ENCODE measurements around the gene NLE1. TPM values are rescaled to one million over a fixed set of nuclear protein-coding genes. Genes with fewer than 3 reads are reported as not detected.

NLE1 gene
- total and polyA plus RNA-seq, 2 of the 8 experiments (the other 6 are each of a cell fraction or from before 2014, with no cell fraction given): 50.4 to 51.5 TPM

GRCh38 chr17:35154196-35155165 is 12.4 kb upstream of the NLE1 start (continued):
- TF ChIP-seq SIRT6 (IDR thresholded peaks at IDR 0.05; ENCODE audit: low read length) (no peak), USF2 (IDR thresholded peaks at IDR 0.05; ENCODE audit: low read length) (no peak), BACH1 (IDR thresholded peaks at IDR 0.05; ENCODE audit: low read length) (no peak), KDM1A (IDR thresholded peaks at IDR 0.05; ENCODE audit: borderline replicate concordance, low read length) (no peak), CHD1 (IDR thresholded peaks at IDR 0.05; ENCODE audit: low read depth, low read length) (no peak), BRCA1 (IDR thresholded peaks at IDR 0.05; ENCODE audit: low read depth, low read length) (no peak), TAF7 (optimal IDR thresholded peaks at IDR 0.05; ENCODE audit: borderline replicate concordance, low read depth, low read length) (no peak), EZH2 (IDR thresholded peaks at IDR 0.05; ENCODE audit: low read depth, low read length, severe bottlenecking) (no peak), HDAC2 (IDR thresholded peaks at IDR 0.05; ENCODE audit: borderline replicate concordance in 1 of 2, low read depth in 2 of 2, low read length in 2 of 2) (no peak), CBX5 (IDR thresholded peaks at IDR 0.05; ENCODE audit: low read depth, low read length) (no peak), GABPA (IDR thresholded peaks at IDR 0.05; ENCODE audit: borderline replicate concordance, insufficient read depth, low read length) (no peak), POLR2AphosphoS5 (IDR thresholded peaks at IDR 0.05; ENCODE audit: low read depth, low read length) (no peak)
